IMR-90 (cell line): Measurements from ENCODE around the gene CCNA1. TPM values are rescaled to one million over a fixed set of nuclear protein-coding genes. Genes with fewer than 3 reads are reported as not detected.

Experiments
- ATAC-seq: fragments of 200-7000 bp; cut with Tn5 transposase; 2 replicates; pipeline ENCODE4 v1.9.1; 2020; ENCODE audit warnings: low read depth, mild to moderate bottlenecking, moderate library complexity
- BruUV-seq: library from RNA; stranded (reverse); fragments of 400-500 nt; replicated peaks from 2 replicates; lab custom pipeline; 2021; lab: Mats Ljungman, UMichigan
- CTCF ChIA-PET: fragments of 300-600 bp; formaldehyde crosslinking; extraction: SDS; loops from one replicate; lab custom pipeline; 2021; ENCODE audit warnings: antibody characterized with exemption; lab: Yijun Ruan, JAX
- POLR2A ChIA-PET: fragments of 300-600 bp; sonication (Branson Sonifier 250); formaldehyde crosslinking; loops from one replicate; lab custom pipeline; 2022; ENCODE audit warnings: antibody characterized with exemption; ENCODE audit not compliant: unreplicated experiment; lab: Charles Lee
- DNase-seq: peaks from one replicate; pipeline ENCODE4 v3.0.0; 2013
- H2AFZ ChIP-seq: replicated peaks from 2 replicates; pipeline ENCODE3; 2013; ENCODE audit warnings: low read length, mild to moderate bottlenecking; ENCODE audit not compliant: poor library complexity
- H2AK5ac ChIP-seq: 2 replicates; pipeline ENCODE4 v1.6.1; 2013; ENCODE audit warnings: low read depth, low read length, inconsistent platforms
- H2AK9ac ChIP-seq: replicated peaks from 2 replicates; pipeline ENCODE3; 2013; ENCODE audit warnings: mild to moderate bottlenecking, low read depth, low read length, moderate library complexity; ENCODE audit not compliant: poor library complexity
- H2BK120ac ChIP-seq: 2 replicates; pipeline ENCODE4 v1.6.1; 2013; ENCODE audit warnings: low read depth, low read length, inconsistent platforms
- H2BK15ac ChIP-seq: 3 replicates; pipeline ENCODE4 v1.6.1; 2013; ENCODE audit warnings: low read depth, low read length, inconsistent platforms
- H2BK20ac ChIP-seq: 2 replicates; pipeline ENCODE4 v1.6.1; 2013; ENCODE audit warnings: low read depth, mild to moderate bottlenecking, inconsistent platforms, low read length, moderate library complexity
- H2BK5ac ChIP-seq: 2 replicates; pipeline ENCODE4 v1.6.1; 2013; ENCODE audit warnings: mild to moderate bottlenecking, low read depth, low read length, inconsistent platforms; ENCODE audit not compliant: poor library complexity, severe bottlenecking
- H3K14ac ChIP-seq: replicated peaks from 2 replicates; pipeline ENCODE4 v1.6.1; 2013; ENCODE audit warnings: low read depth, low read length, inconsistent platforms
- H3K18ac ChIP-seq: 2 replicates; pipeline ENCODE4 v1.6.1; 2013; ENCODE audit warnings: low read depth, low read length, control low read depth
- H3K23ac ChIP-seq: 2 replicates; pipeline ENCODE4 v1.6.1; 2013; ENCODE audit warnings: low read depth, low read length, inconsistent platforms
- H3K27ac ChIP-seq: 2 replicates; pipeline ENCODE4 v1.5.1; 2013; ENCODE audit warnings: mild to moderate bottlenecking, control low read depth, low read length; ENCODE audit not compliant: insufficient read depth
- H3K27me3 ChIP-seq: 2 replicates; pipeline ENCODE4 v1.6.1; 2013; ENCODE audit warnings: low read length; ENCODE audit not compliant: control insufficient read depth, insufficient read depth
- H3K36me3 ChIP-seq: 2 replicates; pipeline ENCODE4 v1.6.1; 2013; ENCODE audit warnings: low read length, mixed read lengths; ENCODE audit not compliant: control insufficient read depth, insufficient read depth
- H3K4ac ChIP-seq: 2 replicates; pipeline ENCODE4 v1.6.1; 2013; ENCODE audit warnings: low read depth, low read length, inconsistent platforms
- H3K4me1 ChIP-seq: 2 replicates; pipeline ENCODE4 v1.6.1; 2013; ENCODE audit warnings: low read length, mixed read lengths; ENCODE audit not compliant: control insufficient read depth, insufficient read depth
- H3K4me2 ChIP-seq: 2 replicates; pipeline ENCODE4 v1.6.1; 2013; ENCODE audit warnings: low read depth, mild to moderate bottlenecking, control low read depth, low read length, moderate library complexity
- H3K4me3 ChIP-seq: 2 replicates; pipeline ENCODE4 v1.5.1; 2013; ENCODE audit warnings: low read depth, mild to moderate bottlenecking, control low read depth, low read length, moderate library complexity; ENCODE audit not compliant: insufficient read depth
- H3K56ac ChIP-seq: 2 replicates; pipeline ENCODE4 v1.6.1; 2013; ENCODE audit warnings: low read length, inconsistent platforms; ENCODE audit not compliant: insufficient read depth; ENCODE audit errors: extremely low read depth
- H3K79me1 ChIP-seq, 2 experiments: 2 replicates each; pipeline ENCODE4 v1.6.1; 2013; ENCODE audit warnings: low read length in 2 of 2, inconsistent platforms in 1 of 2, low read depth in 1 of 2
- H3K9ac ChIP-seq: 2 replicates; pipeline ENCODE4 v1.6.1; 2013; ENCODE audit warnings: low read depth, low read length, control low read depth
- H3K9me1 ChIP-seq: 2 replicates; pipeline ENCODE4 v1.6.1; 2013; ENCODE audit warnings: low read length, inconsistent platforms; ENCODE audit not compliant: insufficient read depth
- H3K9me3 ChIP-seq: 2 replicates; pipeline ENCODE4 v1.6.1; 2013; ENCODE audit warnings: low read length; ENCODE audit not compliant: control insufficient read depth, insufficient read depth
- H4K20me1 ChIP-seq: 2 replicates; pipeline ENCODE4 v1.6.1; 2013; ENCODE audit warnings: low read length, inconsistent platforms; ENCODE audit not compliant: insufficient read depth
- H4K5ac ChIP-seq: 2 replicates; pipeline ENCODE4 v1.6.1; 2013; ENCODE audit warnings: mild to moderate bottlenecking, low read depth, low read length, control low read depth
- H4K8ac ChIP-seq, 2 experiments: 2 replicates each; pipeline ENCODE4 v1.6.1; 2013; ENCODE audit warnings: low read depth in 2 of 2, low read length in 2 of 2, control low read depth in 1 of 2, inconsistent platforms in 1 of 2
- H4K91ac ChIP-seq: 2 replicates; pipeline ENCODE4 v1.6.1; 2013; ENCODE audit warnings: low read depth, low read length, inconsistent platforms; ENCODE audit not compliant: insufficient read depth
- BHLHE40 ChIP-seq: fragments of 150-350 bp; IDR thresholded peaks from 2 replicates; pipeline ENCODE4 v1.6.1; 2016; ENCODE audit warnings: mild to moderate bottlenecking, low read depth, low read length
- CEBPB ChIP-seq: IDR thresholded peaks from 2 replicates; pipeline ENCODE4 v1.6.1; 2012; ENCODE audit warnings: low read depth, low read length, improper control_type of control experiment
- CHD1 ChIP-seq: IDR thresholded peaks from 2 replicates; pipeline ENCODE4 v1.6.1; 2012; ENCODE audit warnings: low read depth, low read length, improper control_type of control experiment
- FOS ChIP-seq: fragments of 150-350 bp; IDR thresholded peaks from 2 replicates; pipeline ENCODE4 v1.6.1; 2016; ENCODE audit warnings: low read depth, low read length
- MAFK ChIP-seq: IDR thresholded peaks from 2 replicates; pipeline ENCODE4 v1.6.1; 2012; ENCODE audit warnings: low read depth, low read length, improper control_type of control experiment
- MAZ ChIP-seq: IDR thresholded peaks from 2 replicates; pipeline ENCODE4 v1.6.1; 2012; ENCODE audit warnings: low read depth, mild to moderate bottlenecking, low read length, improper control_type of control experiment, moderate library complexity, borderline replicate concordance
- NFE2L2 ChIP-seq: fragments of 150-350 bp; IDR thresholded peaks from 2 replicates; pipeline ENCODE4 v1.6.1; 2016; ENCODE audit warnings: low read depth, mild to moderate bottlenecking, low read length
- POLR2A ChIP-seq: IDR thresholded peaks from 2 replicates; pipeline ENCODE4 v1.6.1; 2012; ENCODE audit warnings: mild to moderate bottlenecking, low read depth, low read length
- RAD21 ChIP-seq: IDR thresholded peaks from 2 replicates; pipeline ENCODE4 v1.6.1; 2012; ENCODE audit warnings: low read length, improper control_type of control experiment
- RCOR1 ChIP-seq: IDR thresholded peaks from 2 replicates; pipeline ENCODE4 v1.6.1; 2012; ENCODE audit warnings: mild to moderate bottlenecking, low read length, improper control_type of control experiment; ENCODE audit not compliant: insufficient replicate concordance
- RFX5 ChIP-seq: IDR thresholded peaks from 2 replicates; pipeline ENCODE4 v1.8.0; 2012; ENCODE audit warnings: low read depth, mild to moderate bottlenecking, low read length, moderate library complexity
- SMC3 ChIP-seq: fragments of 150-350 bp; IDR thresholded peaks from 2 replicates; pipeline ENCODE4 v1.6.1; 2016; ENCODE audit warnings: low read depth, mild to moderate bottlenecking, antibody characterized with exemption, low read length, moderate library complexity
- WGBS, 2 experiments: methylation state at CpG; one replicate each; pipeline versions ENCODE4 v1.1.5 to v1.1.7; 2013; ENCODE audit warnings: missing lambda C conversion rate in 2 of 2; ENCODE audit not compliant: insufficient read length in 1 of 2; ENCODE audit errors: extremely low coverage in 2 of 2; 5-methylcytosine and 5-hydroxymethylcytosine counted together
- dilution Hi-C: fragments of 300-500 bp; cut with HindIII; formaldehyde crosslinking; loops from one replicate; pipeline ENCODE4 v1.14.3; 2018; ENCODE audit warnings: low sequenced_read_pairs; ENCODE audit not compliant: unreplicated experiment
- in situ Hi-C: fragments of 300-500 bp; cut with MboI; formaldehyde crosslinking; loops from 3 replicates; pipeline ENCODE4 v1.14.3; 2019; ENCODE audit warnings: low sequenced_read_pairs, inconsistent platforms, mixed read lengths
- intact Hi-C: fragments of 100-400 bp; cut with micrococcal nuclease; formaldehyde crosslinking; loops from 2 replicates; pipeline ENCODE4 v1.10.0; 2022
- polyA plus RNA-seq, 3 experiments: library from polyadenylated mRNA; depleted of rRNA; stranded (reverse); fragments of >200 nt; gene quantifications; 2 replicates each; pipeline ENCODE4 v1.2.3, GENCODE V29; 2012; ENCODE audit warnings: low replicate concordance in 1 of 3
- total RNA-seq: library from RNA; depleted of rRNA; stranded (reverse); fragments of >200 nt; gene quantifications from 2 replicates; pipeline ENCODE4 v1.2.3, GENCODE V29; 2012
- TF ChIP-seq, protein P1 (sequence below): conservative IDR thresholded peaks from 2 replicates; pipeline ENCODE4 v1.5.1; 2012; ENCODE audit warnings: mild to moderate bottlenecking, low read depth, low read length, improper control_type of control experiment
- TF ChIP-seq, protein P2 (sequence below): fragments of 150-350 bp; IDR thresholded peaks from 2 replicates; pipeline ENCODE4 v1.6.1; 2016; ENCODE audit warnings: low read depth, mild to moderate bottlenecking, low read length, moderate library complexity, borderline replicate concordance
- TF ChIP-seq, protein P3 (sequence below): fragments of 150-350 bp; IDR thresholded peaks from 2 replicates; pipeline ENCODE4 v1.6.1; 2017; ENCODE audit warnings: mild to moderate bottlenecking, antibody characterized with exemption, low read length, low read depth

The CCNA1 gene
- total and polyA plus RNA-seq, 2 of the 4 experiments (the other 2 are of a cell fraction): 0.07 TPM; not detected in 1

DNA sequence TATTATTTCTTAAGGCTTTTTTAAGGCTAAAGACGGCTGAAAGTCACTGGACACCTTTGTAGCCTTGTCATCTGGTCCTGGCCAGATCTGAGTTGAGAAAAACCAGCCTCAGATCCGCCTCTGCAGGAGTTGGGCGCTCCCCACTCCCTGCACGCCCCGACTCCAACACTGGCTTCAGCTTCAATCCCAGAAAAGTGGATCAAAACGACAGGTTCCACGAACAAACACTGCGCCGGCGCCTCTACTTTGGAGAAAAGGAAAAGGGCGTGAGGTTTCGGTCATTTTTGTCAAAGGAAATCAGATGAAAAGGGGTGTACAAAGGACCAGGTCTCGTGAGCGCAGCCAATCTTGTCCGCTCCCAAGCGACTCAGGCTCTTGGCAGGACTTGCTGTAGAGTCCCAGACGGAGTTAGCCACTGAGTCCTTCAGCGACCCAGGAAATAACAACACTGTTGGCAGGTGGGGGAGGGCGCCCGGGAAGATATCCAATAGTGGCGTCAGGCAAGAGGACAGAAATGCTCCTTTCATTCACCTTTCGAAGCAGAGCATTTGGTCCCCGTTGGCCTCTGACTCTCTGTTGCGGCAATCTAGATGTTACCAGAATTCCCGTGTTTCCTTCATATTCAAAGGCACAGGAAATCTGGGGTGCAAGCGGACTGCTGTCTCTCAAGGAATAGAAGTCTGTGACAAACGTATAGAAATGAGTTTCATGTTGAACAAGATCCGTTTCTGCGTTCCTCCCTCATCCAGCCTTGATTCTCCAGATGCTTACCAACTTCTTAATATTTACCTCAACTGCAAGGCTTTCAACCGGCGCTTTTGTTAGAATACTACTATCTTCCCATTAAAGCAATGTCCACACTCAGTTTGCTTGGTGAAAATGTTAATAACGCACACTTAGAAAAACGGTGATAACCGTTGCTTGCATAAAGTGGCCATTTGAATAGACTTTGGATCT, 1.8 kb upstream of the CCNA1 start:
- Histone ChIP-seq H3K9me3 (0 out of 2 replicates have a peak, but pooled peaks cover 2% of the 10 kb centered on the region), H3K27ac (no peak overlapping the region), H3K36me3 (no peaks in the 10 kb centered on the region), H4K5ac (no peak overlapping the region), H3K9me1 (no peaks in the 10 kb centered on the region), H3K4ac (no peak overlapping the region), H3K4me2 (peak overlapping the region; percentile 16), H2AFZ (no peak overlapping the region), H2AK9ac (no peak overlapping the region), H3K79me1 (no peaks in the 10 kb centered on the region), H3K18ac (no peak overlapping the region), H3K23ac (no peak overlapping the region), H3K56ac (no peak overlapping the region), H2BK120ac (no peak overlapping the region), H2BK20ac (no peak overlapping the region), H4K8ac (no peak overlapping the region), H3K9ac (no peak overlapping the region), H2BK15ac (no peak overlapping the region), H3K4me3 (no peak overlapping the region), H4K20me1 (no peaks in the 10 kb centered on the region), H3K27me3 (peaks cover 38% of the 10 kb centered on the region), H4K91ac (no peak overlapping the region), H2AK5ac (no peak overlapping the region), H3K4me1 (no peaks in the 10 kb centered on the region), H3K14ac (no peak overlapping the region), H2BK5ac (no peak overlapping the region)
- ChIA-PET POLR2A (no interaction called here), CTCF (no interaction called here)
- ATAC-seq: no peak
- in situ Hi-C loops (no loop called here), dilution Hi-C loops (no loop called here), intact Hi-C loops (no loop called here)
- BruUV-seq: no TSS peak
- 7% methylated on average over 9 of the region's 34 CpGs; no CpG with 5 or more reads in 1 of the 2 experiments for WGBS, 2 experiments
- no peak for DNase-seq
- TF ChIP-seq MAZ: no peak
- no peak for TF ChIP-seq FOS
- no peak for TF ChIP-seq CHD1
- TF ChIP-seq RFX5: no peak
- no peak for TF ChIP-seq RAD21
- no peak for TF ChIP-seq NFE2L2
- TF ChIP-seq, protein P1, sequence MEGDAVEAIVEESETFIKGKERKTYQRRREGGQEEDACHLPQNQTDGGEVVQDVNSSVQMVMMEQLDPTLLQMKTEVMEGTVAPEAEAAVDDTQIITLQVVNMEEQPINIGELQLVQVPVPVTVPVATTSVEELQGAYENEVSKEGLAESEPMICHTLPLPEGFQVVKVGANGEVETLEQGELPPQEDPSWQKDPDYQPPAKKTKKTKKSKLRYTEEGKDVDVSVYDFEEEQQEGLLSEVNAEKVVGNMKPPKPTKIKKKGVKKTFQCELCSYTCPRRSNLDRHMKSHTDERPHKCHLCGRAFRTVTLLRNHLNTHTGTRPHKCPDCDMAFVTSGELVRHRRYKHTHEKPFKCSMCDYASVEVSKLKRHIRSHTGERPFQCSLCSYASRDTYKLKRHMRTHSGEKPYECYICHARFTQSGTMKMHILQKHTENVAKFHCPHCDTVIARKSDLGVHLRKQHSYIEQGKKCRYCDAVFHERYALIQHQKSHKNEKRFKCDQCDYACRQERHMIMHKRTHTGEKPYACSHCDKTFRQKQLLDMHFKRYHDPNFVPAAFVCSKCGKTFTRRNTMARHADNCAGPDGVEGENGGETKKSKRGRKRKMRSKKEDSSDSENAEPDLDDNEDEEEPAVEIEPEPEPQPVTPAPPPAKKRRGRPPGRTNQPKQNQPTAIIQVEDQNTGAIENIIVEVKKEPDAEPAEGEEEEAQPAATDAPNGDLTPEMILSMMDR: no peak
- TF ChIP-seq, protein P2, sequence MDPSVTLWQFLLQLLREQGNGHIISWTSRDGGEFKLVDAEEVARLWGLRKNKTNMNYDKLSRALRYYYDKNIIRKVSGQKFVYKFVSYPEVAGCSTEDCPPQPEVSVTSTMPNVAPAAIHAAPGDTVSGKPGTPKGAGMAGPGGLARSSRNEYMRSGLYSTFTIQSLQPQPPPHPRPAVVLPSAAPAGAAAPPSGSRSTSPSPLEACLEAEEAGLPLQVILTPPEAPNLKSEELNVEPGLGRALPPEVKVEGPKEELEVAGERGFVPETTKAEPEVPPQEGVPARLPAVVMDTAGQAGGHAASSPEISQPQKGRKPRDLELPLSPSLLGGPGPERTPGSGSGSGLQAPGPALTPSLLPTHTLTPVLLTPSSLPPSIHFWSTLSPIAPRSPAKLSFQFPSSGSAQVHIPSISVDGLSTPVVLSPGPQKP: no peak
- no peak for TF ChIP-seq SMC3
- TF ChIP-seq CEBPB: no peak
- no peak for TF ChIP-seq RCOR1
- no peak for TF ChIP-seq MAFK
- no peak for TF ChIP-seq POLR2A
- no peak for TF ChIP-seq BHLHE40
- TF ChIP-seq, protein P3, sequence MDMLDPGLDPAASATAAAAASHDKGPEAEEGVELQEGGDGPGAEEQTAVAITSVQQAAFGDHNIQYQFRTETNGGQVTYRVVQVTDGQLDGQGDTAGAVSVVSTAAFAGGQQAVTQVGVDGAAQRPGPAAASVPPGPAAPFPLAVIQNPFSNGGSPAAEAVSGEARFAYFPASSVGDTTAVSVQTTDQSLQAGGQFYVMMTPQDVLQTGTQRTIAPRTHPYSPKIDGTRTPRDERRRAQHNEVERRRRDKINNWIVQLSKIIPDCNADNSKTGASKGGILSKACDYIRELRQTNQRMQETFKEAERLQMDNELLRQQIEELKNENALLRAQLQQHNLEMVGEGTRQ: no peak
